T-cell (primary cell): ENCODE data around the gene ZNF853. TPM values are rescaled to one million over a fixed set of nuclear protein-coding genes. Genes with fewer than 3 reads are reported as not detected.
"Not testable (repeated sequence)": the region's sequence is repeated elsewhere in the genome, so short reads cannot be mapped to it uniquely, and the experiment has no call there.

ENCODE experiments used
- ATAC-seq, 4 experiments: fragments of 200-7000 bp in 3 of 4; fragments of 150-1000 bp in 1 of 4; cut with Tn5 transposase; replicated peaks in 1 of 4; 1 replicate in 3 of 4; 2 replicates in 1 of 4; pipeline ENCODE4 v1.10.0; 2021; ENCODE audit warnings: moderate library complexity in 3 of 4, mild to moderate bottlenecking in 2 of 4, moderate number of reproducible peaks in 1 of 4
- CTCF ChIA-PET, 2 donors: fragments of 300-600 bp; sonication (Branson Sonifier 250); formaldehyde crosslinking; loops; one replicate each; lab custom pipeline; 2022; ENCODE audit warnings: antibody characterized with exemption in 2 of 2; lab: Charles Lee
- POLR2A ChIA-PET, 2 donors: fragments of 300-600 bp; sonication (Branson Sonifier 250); formaldehyde crosslinking; loops; one replicate each; lab custom pipeline; 2022; ENCODE audit warnings: antibody characterized with exemption in 2 of 2; lab: Charles Lee
- DNase-seq, 35 experiments: peaks; one replicate each; pipeline versions ENCODE4 v3.0.0 to v3.0.0-alpha.2; 2013 to 2023
- H3K27ac ChIP-seq: one replicate; pipeline ENCODE4 v1.5.1; 2013; ENCODE audit warnings: low read length
- H3K27me3 ChIP-seq, 2 experiments: replicated peaks in 1 of 2; 1 replicate in 1 of 2; 2 replicates in 1 of 2; pipeline versions ENCODE4 v1.6.1 to v1.7.0; 2013; ENCODE audit warnings: low read length in 1 of 2, mixed read lengths in 1 of 2; ENCODE audit not compliant: control insufficient read depth in 2 of 2, insufficient read depth in 2 of 2; ENCODE audit errors: extremely low read depth in 1 of 2
- H3K36me3 ChIP-seq, 2 donors: 1 replicate in 1 of 2; 2 replicates in 1 of 2; pipeline versions ENCODE4 v1.6.1 to v1.7.0; 2013; ENCODE audit warnings: low read length in 1 of 2; ENCODE audit not compliant: control insufficient read depth in 2 of 2, insufficient read depth in 1 of 2; ENCODE audit errors: extremely low read depth in 1 of 2
- H3K4me1 ChIP-seq, 2 experiments: 1 replicate in 1 of 2; 2 replicates in 1 of 2; pipeline versions ENCODE4 v1.6.1 to v1.7.0; 2013; ENCODE audit warnings: low read length in 2 of 2, mixed read lengths in 1 of 2; ENCODE audit not compliant: insufficient read depth in 2 of 2, control insufficient read depth in 1 of 2; ENCODE audit errors: extremely low read depth in 1 of 2
- H3K4me3 ChIP-seq, 2 donors: 1 replicate in 1 of 2; 2 replicates in 1 of 2; pipeline versions ENCODE4 v1.5.1 to v1.7.0; 2013; ENCODE audit warnings: mild to moderate bottlenecking in 2 of 2, low read length in 1 of 2, moderate library complexity in 1 of 2; ENCODE audit not compliant: control insufficient read depth in 1 of 2; ENCODE audit errors: extremely low read depth in 1 of 2
- H3K9me3 ChIP-seq: 2 replicates; pipeline ENCODE4 v1.7.0; 2013
- H3K27ac Mint-ChIP-seq, 2 donors: one replicate each; pipeline ENCODE4 v1.8.0; 2020 to 2021; ENCODE audit warnings: mild to moderate bottlenecking in 2 of 2, mixed read lengths in 2 of 2
- H3K27me3 Mint-ChIP-seq, 2 donors: one replicate each; pipeline ENCODE4 v1.8.0; 2021 to 2022; ENCODE audit warnings: mixed read lengths in 2 of 2
- H3K36me3 Mint-ChIP-seq: one replicate; pipeline ENCODE4 v1.8.0; 2021; ENCODE audit warnings: mixed read lengths
- H3K4me1 Mint-ChIP-seq, 3 donors: one replicate each; pipeline ENCODE4 v1.8.0; 2020 to 2022; ENCODE audit warnings: mixed read lengths in 3 of 3, mild to moderate bottlenecking in 1 of 3
- H3K4me3 Mint-ChIP-seq, 3 donors: one replicate each; pipeline ENCODE4 v1.8.0; 2020 to 2022; ENCODE audit warnings: mild to moderate bottlenecking in 3 of 3, mixed read lengths in 3 of 3, moderate library complexity in 3 of 3
- H3K9me3 Mint-ChIP-seq, 3 donors: one replicate each; pipeline ENCODE4 v1.8.0; 2020 to 2022; ENCODE audit warnings: mixed read lengths in 3 of 3
- WGBS: methylation state at CpG from one replicate; pipeline ENCODE4 v1.1.5; 2013; ENCODE audit warnings: missing lambda C conversion rate; ENCODE audit not compliant: insufficient coverage; 5-methylcytosine and 5-hydroxymethylcytosine counted together
- total RNA-seq, 35 experiments: library from RNA in 6 of 35; stranded (reverse) in 6 of 35; fragments of 120-200 nt in 1 of 35; gene quantifications; one replicate each; pipeline versions ENCODE4 v1.2.1 to v1.2.4 and lab custom pipeline; 2013 to 2026

Gene ZNF853
- total RNA-seq, 5 donors from 2014 or later (not counting 1 experiment from before 2014, with no cell fraction given) = 3.6 to 7.6 (median 5.6) TPM

GRCh38 chr7:6576024-6576866 is 39.2 kb upstream of the ZNF853 start:
- peaks cover 0 to 10% of the 10 kb centered on the region in 2 donors for H3K36me3 ChIP-seq
- CTCF ChIA-PET = interaction anchor here (0.5 to 1.4 kb wide), 4 partner anchors 14 to 61 kb away, joined by 3 to 4 read pairs (median 3); partner anchors contain the start of gene INTS15 (in 1 of the 2)
- peaks cover 0 to 3% of the 10 kb centered on the region in 2 experiments for H3K27me3 ChIP-seq
- Mint-ChIP-seq H3K36me3 (peaks cover 15% of the 10 kb centered on the region), H3K9me3 (no peaks in the 10 kb centered on the region), H3K27me3 (peaks cover 4% of the 10 kb centered on the region in 2 donors), H3K4me1 (peaks cover 12 to 21% (median 15%) of the 10 kb centered on the region in 3 donors), H3K4me3 (peak overlapping the region; percentile 41 to 83 (median 56)), H3K27ac (no peak overlapping the region)
- ATAC-seq (no peak), DNase-seq (no peak)
- H3K9me3 ChIP-seq = no peaks in the 10 kb centered on the region
- H3K4me1 ChIP-seq = peaks cover 0 to 18% of the 10 kb centered on the region in 2 experiments
- H3K4me3 ChIP-seq = peak overlapping the region; percentile 57 to 84
- 86% methylated on average over 7 of the region's 14 CpGs for WGBS
- POLR2A ChIA-PET = interaction anchor here in 1 of 2 donors (0.6 kb wide), 1 partner anchor 452 kb away, joined by 3 read pairs; no protein-coding TSS in a partner anchor
- H3K27ac ChIP-seq = no peak overlapping the region

DNA sequence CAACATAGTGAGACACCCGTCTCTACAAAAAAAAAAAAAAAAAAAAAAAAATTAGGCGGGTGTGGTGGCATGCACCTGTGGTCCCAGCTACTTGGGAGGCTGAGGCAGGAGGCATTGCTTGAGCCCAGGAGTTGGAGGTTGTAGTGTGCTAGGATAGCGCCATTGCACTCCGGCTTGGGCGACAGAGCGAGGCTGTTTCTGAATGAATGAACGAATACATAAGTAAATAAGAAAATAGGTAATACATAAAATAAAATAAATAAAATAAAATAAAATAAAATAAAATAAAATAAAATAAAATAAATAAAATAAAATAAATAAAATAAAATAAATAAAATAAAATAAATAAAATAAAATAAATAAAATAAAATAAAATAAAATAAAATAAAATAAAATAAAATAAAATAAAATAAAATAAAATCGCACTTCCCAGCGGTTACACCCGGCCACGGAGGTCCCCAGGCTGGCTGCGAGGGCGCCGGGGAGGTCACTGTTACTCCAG is 38.5 kb upstream of the ZNF853 start:
- H3K9me3 Mint-ChIP-seq, H3K27me3 ChIP-seq, H3K27me3 Mint-ChIP-seq, H3K9me3 ChIP-seq: not testable (repeated sequence)
- peak in 1 of 4 experiments; percentile 16 for ATAC-seq
- Mint-ChIP-seq H3K36me3 (peaks cover 22% of the 10 kb centered on the region), H3K4me3 (peak overlapping the region; percentile 80 to 90 (median 83)), H3K27ac (peak overlapping the region in 1 of 2 donors; percentile 90), H3K4me1 (peaks cover 12 to 21% (median 15%) of the 10 kb centered on the region in 3 donors)
- H3K4me3 ChIP-seq = peak overlapping the region; percentile 71 to 84
- 0% methylated on average over 7 of the region's 14 CpGs for WGBS
- ChIA-PET POLR2A (interaction anchor here in 1 of 2 donors (0.6 kb wide), 1 partner anchor 451 kb away, joined by 3 read pairs; no protein-coding TSS in a partner anchor), CTCF (interaction anchor here in 1 of 2 donors (0.7 to 1.9 kb wide), 2 partner anchors 14 to 19 kb away, joined by 3 to 5 read pairs; partner anchors contain the start of gene INTS15)
- peaks cover 0 to 18% of the 10 kb centered on the region in 2 experiments for H3K4me1 ChIP-seq
- peak overlapping the region; percentile 94 for H3K27ac ChIP-seq
- peaks cover 0 to 15% of the 10 kb centered on the region in 2 donors for H3K36me3 ChIP-seq
- peak in 3 of 35 experiments; percentile 10 to 43 (median 22) for DNase-seq

- H3K9me3 Mint-ChIP-seq = no peaks in the 10 kb centered on the region
- ATAC-seq (peak; percentile 96 to 98 (median 96)), DNase-seq (peak; percentile 71 to 92 (median 83))
- peaks cover 3 to 4% of the 10 kb centered on the region in 2 donors for H3K27me3 Mint-ChIP-seq
- Histone ChIP-seq H3K36me3 (peaks cover 0 to 18% of the 10 kb centered on the region in 2 donors), H3K4me1 (peaks cover 0 to 18% of the 10 kb centered on the region in 2 experiments), H3K9me3 (no peaks in the 10 kb centered on the region), H3K27me3 (no peaks in the 10 kb centered on the region), H3K4me3 (peak within 1 kb of the TSS; percentile 71 to 84), H3K27ac (peak within 1 kb of the TSS; percentile 94)
- 18% methylated on average over 31 of the region's 51 CpGs for WGBS
- H3K4me3 Mint-ChIP-seq = peak within 1 kb of the TSS; percentile 80 to 90 (median 83)
- H3K27ac Mint-ChIP-seq = peak within 1 kb of the TSS; percentile 90 to 92
- POLR2A ChIA-PET = interaction anchor here in 1 of 2 donors (0.6 to 0.9 kb wide), 2 partner anchors 14 to 450 kb away, joined by 3 read pairs; no protein-coding TSS in a partner anchor
- peaks cover 12 to 21% (median 15%) of the 10 kb centered on the region in 3 donors for H3K4me1 Mint-ChIP-seq
- CTCF ChIA-PET = interaction anchor here (0.6 to 1.9 kb wide), 6 partner anchors 13 to 581 kb away, joined by 3 to 11 read pairs (median 4); partner anchors contain the start of gene INTS15 (in 1 of the 2)
- peaks cover 28% of the 10 kb centered on the region for H3K36me3 Mint-ChIP-seq
These were observed 37.9 kb upstream of the ZNF853 start, which contains the start of gene ZDHHC4 for GRCh38 chr7:6577369-6578113. Gene ZDHHC4 (plus strand): TSS chr7:6577454. CDS start chr7:6580562, 3,108 bp downstream.

- Histone ChIP-seq H3K9me3 (no peaks in the 10 kb centered on the region), H3K27me3 (no peaks in the 10 kb centered on the region), H3K4me1 (peaks cover 0 to 18% of the 10 kb centered on the region in 2 experiments), H3K27ac (peak overlapping the region; percentile 94), H3K4me3 (peak overlapping the region in 1 of 2 donors; percentile 84), H3K36me3 (peaks cover 2 to 19% of the 10 kb centered on the region in 2 donors)
- Mint-ChIP-seq H3K4me3 (peak overlapping the region; percentile 80 to 90 (median 83)), H3K27me3 (no peaks in the 10 kb centered on the region), H3K36me3 (peaks cover 31% of the 10 kb centered on the region), H3K27ac (peak overlapping the region; percentile 31 to 92), H3K4me1 (peaks cover 12 to 21% (median 15%) of the 10 kb centered on the region in 3 donors), H3K9me3 (no peaks in the 10 kb centered on the region)
- ChIA-PET CTCF (interaction anchor here (0.5 to 1.9 kb wide), 4 partner anchors 12 to 581 kb away, joined by 3 to 5 read pairs (median 4); partner anchors contain the start of gene INTS15 (in 1 of the 2)), POLR2A (interaction anchor here in 1 of 2 donors (0.9 kb wide), 1 partner anchor 14 kb away, joined by 3 read pairs; no protein-coding TSS in a partner anchor)
- WGBS = 96% methylated on average over 5 of the region's 18 CpGs
- no peak for DNase-seq
- no peak for ATAC-seq
These were observed 37.0 kb upstream of the ZNF853 start for GRCh38 chr7:6578114-6579084.

DNA sequence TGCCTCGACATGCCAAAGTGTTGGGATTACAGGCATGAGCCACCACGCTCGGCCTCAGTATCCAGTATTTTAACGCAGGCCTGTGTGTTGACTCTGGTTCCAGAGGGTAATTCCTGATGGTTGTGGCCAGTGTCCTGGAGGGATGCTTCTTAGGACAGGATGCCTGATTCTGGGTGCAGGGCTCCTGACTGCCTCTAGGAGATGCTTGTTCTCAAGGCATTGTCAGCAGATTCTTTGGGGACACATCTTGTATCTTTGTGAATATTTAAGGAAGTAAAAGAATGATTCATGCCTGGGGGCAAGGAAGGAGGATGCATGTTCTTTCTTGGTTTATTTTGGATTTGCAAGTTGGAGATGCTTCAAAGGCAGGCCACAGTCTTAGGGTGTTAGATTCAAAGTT is 36.0 kb upstream of the ZNF853 start:
- Histone ChIP-seq H3K4me3 (no peak overlapping the region), H3K27ac (no peak overlapping the region), H3K4me1 (peaks cover 0 to 18% of the 10 kb centered on the region in 2 experiments), H3K27me3 (no peaks in the 10 kb centered on the region), H3K36me3 (peaks cover 4 to 25% of the 10 kb centered on the region in 2 donors), H3K9me3 (no peaks in the 10 kb centered on the region)
- WGBS = 100% methylated on average over 4 of the region's 4 CpGs
- POLR2A ChIA-PET = no interaction called here
- CTCF ChIA-PET = no interaction called here
- peak overlapping the region; percentile 80 to 90 (median 83) for H3K4me3 Mint-ChIP-seq
- H3K27ac Mint-ChIP-seq = no peak overlapping the region
- ATAC-seq (no peak), DNase-seq (no peak)
- no peaks in the 10 kb centered on the region for H3K9me3 Mint-ChIP-seq
- no peaks in the 10 kb centered on the region for H3K27me3 Mint-ChIP-seq
- H3K4me1 Mint-ChIP-seq = peaks cover 12 to 21% (median 15%) of the 10 kb centered on the region in 3 donors
- H3K36me3 Mint-ChIP-seq = peaks cover 35% of the 10 kb centered on the region
